K562 (cell line): Measurements from ENCODE around the gene GPR78. TPM values are rescaled to one million over a fixed set of nuclear protein-coding genes. Genes with fewer than 3 reads are reported as not detected.

Experiments used
- ATF1 ChIP-seq, 2 experiments: fragments of 450-650 bp in 1 of 2; IDR thresholded peaks; 2 replicates each; pipeline ENCODE4 v1.6.1; 2016; ENCODE audit warnings: missing compliant biosample characterization in 1 of 2, missing genetic modification characterization in 1 of 2
- CBX2 ChIP-seq: fragments of 200-600 bp; sonication (generic); IDR thresholded peaks from one replicate; pipeline ENCODE4 v1.6.1; 2012; ENCODE audit warnings: mild to moderate bottlenecking, low read length, inconsistent platforms; ENCODE audit not compliant: insufficient read depth, poor library complexity, severe bottlenecking
- CC2D1A ChIP-seq: fragments of 450-650 bp; IDR thresholded peaks from 2 replicates; pipeline ENCODE4 v1.6.1; 2017; ENCODE audit warnings: mild to moderate bottlenecking
- CEBPB ChIP-seq: fragments of 450-650 bp; IDR thresholded peaks from 2 replicates; pipeline ENCODE4 v1.6.1; 2016; ENCODE audit warnings: missing genetic modification characterization, missing compliant biosample characterization
- HNRNPLL ChIP-seq: fragments of 200-400 bp; formaldehyde crosslinking; IDR thresholded peaks from 2 replicates; pipeline ENCODE4 v1.6.1; 2017; ENCODE audit warnings: low read length, low read depth, mild to moderate bottlenecking; ENCODE audit not compliant: poor library complexity, severe bottlenecking
- MAZ ChIP-seq, 2 experiments: fragments of 450-650 bp in 1 of 2; sonication (generic) in 1 of 2; formaldehyde crosslinking; IDR thresholded peaks in 1 of 2; conservative IDR thresholded peaks in 1 of 2; 2 replicates each; pipeline versions ENCODE4 v1.4.0 to v1.5.0; 2020; ENCODE audit warnings: mild to moderate bottlenecking in 1 of 2, missing genetic modification reagents in 1 of 2
- MYBL2 ChIP-seq, 2 experiments: fragments of 450-650 bp in 1 of 2; sonication (generic) in 1 of 2; formaldehyde crosslinking in 1 of 2; IDR thresholded peaks; 2 replicates each; pipeline versions ENCODE4 v1.6.1 to v1.8.1; 2017 to 2022; ENCODE audit warnings: borderline replicate concordance in 1 of 2, inconsistent platforms in 1 of 2, low read depth in 1 of 2, mild to moderate bottlenecking in 1 of 2, missing genetic modification reagents in 1 of 2, moderate library complexity in 1 of 2
- NFE2 ChIP-seq: IDR thresholded peaks from 2 replicates; pipeline ENCODE4 v1.6.1; 2014; ENCODE audit warnings: antibody characterized with exemption, low read depth
- NFE2L1 ChIP-seq: fragments of 450-650 bp; IDR thresholded peaks from 2 replicates; pipeline ENCODE4 v1.6.1; 2016; ENCODE audit warnings: missing genetic modification characterization, low read depth, mild to moderate bottlenecking, missing compliant biosample characterization, moderate library complexity, borderline replicate concordance
- NFIC ChIP-seq: fragments of 450-650 bp; IDR thresholded peaks from 2 replicates; pipeline ENCODE4 v1.6.1; 2017; ENCODE audit warnings: mild to moderate bottlenecking, inconsistent platforms
- NONO ChIP-seq, 2 experiments: fragments of 200-400 bp in 1 of 2; fragments of 450-650 bp in 1 of 2; formaldehyde crosslinking in 1 of 2; IDR thresholded peaks; 2 replicates each; pipeline ENCODE4 v1.6.1; 2017; ENCODE audit warnings: low read depth in 2 of 2, mild to moderate bottlenecking in 2 of 2, moderate library complexity in 2 of 2, low read length in 1 of 2
- PHB ChIP-seq: fragments of 250-450 bp; sonication (Bioruptor Pico); IDR thresholded peaks from 2 replicates; pipeline ENCODE4 v1.5.0; 2021
- RB1 ChIP-seq: fragments of 450-650 bp; IDR thresholded peaks from 2 replicates; pipeline ENCODE4 v1.6.1; 2017; ENCODE audit warnings: low read depth, mild to moderate bottlenecking
- SMAD4 ChIP-seq: fragments of 250-450 bp; sonication (Bioruptor Pico); conservative IDR thresholded peaks from 2 replicates; pipeline ENCODE4 v1.8.0; 2021; ENCODE audit warnings: inconsistent platforms, mild to moderate bottlenecking, moderate library complexity
- TBL1XR1 ChIP-seq, 2 experiments: IDR thresholded peaks; 2 replicates each; pipeline ENCODE4 v1.6.1; 2012; ENCODE audit warnings: improper control_type of control experiment in 2 of 2, low read length in 2 of 2, mild to moderate bottlenecking in 1 of 2
- TCF3 ChIP-seq: sonication (generic); formaldehyde crosslinking; IDR thresholded peaks from 2 replicates; pipeline ENCODE4 v1.4.0; 2020; ENCODE audit warnings: mild to moderate bottlenecking, missing genetic modification reagents
- polyA plus RNA-seq, 8 experiments: library from polyadenylated mRNA; depleted of rRNA in 4 of 8; stranded (reverse) in 5 of 8; unstranded in 3 of 8; fragments of >200 nt; fragmentation: Nextera tagmentation in 2 of 8; fragmentation: Illumina TruSeq in 1 of 8; extraction: Ambion mirVana in 2 of 8; extraction: Trizol in 1 of 8; gene quantifications; 2 replicates each; pipeline versions ENCODE4 v1.2.1 to v1.2.3, GENCODE V29; 2011 to 2014; ENCODE audit warnings: inconsistent platforms in 1 of 8, missing spikeins in 1 of 8
- total RNA-seq, 7 experiments: library from RNA; depleted of rRNA in 6 of 7; stranded (reverse); fragments of >200 nt in 6 of 7; fragmentation: Illumina TruSeq in 2 of 7; extraction: Trizol in 2 of 7; gene quantifications; 2 replicates each; pipeline versions ENCODE4 v1.2.1 to v1.2.3, GENCODE V29; 2011 to 2021; ENCODE audit warnings: low replicate concordance in 1 of 7
- TF ChIP-seq, protein P1 (sequence below): sonication (generic); formaldehyde crosslinking; IDR thresholded peaks from 2 replicates; pipeline ENCODE4 v1.8.0; 2022; ENCODE audit warnings: mild to moderate bottlenecking, missing genetic modification reagents, borderline replicate concordance
- TF ChIP-seq, protein P2 (sequence below), 2 experiments: fragments of 450-650 bp in 1 of 2; IDR thresholded peaks; 2 replicates each; pipeline ENCODE4 v1.6.1; 2011 to 2017; ENCODE audit warnings: low read depth in 2 of 2, antibody characterized with exemption in 1 of 2, borderline replicate concordance in 1 of 2, low read length in 1 of 2, mild to moderate bottlenecking in 1 of 2, mixed read lengths in 1 of 2; ENCODE audit not compliant: control insufficient read depth in 1 of 2
- TF ChIP-seq, protein P3 (sequence below): fragments of 450-650 bp; formaldehyde crosslinking; IDR thresholded peaks from 2 replicates; pipeline ENCODE4 v1.4.0; 2020; ENCODE audit warnings: mild to moderate bottlenecking, mixed read lengths

GPR78 gene
- total and polyA plus RNA-seq, 9 of the 15 experiments (the other 6 are each of a cell fraction or from before 2014, with no cell fraction given) = 0.04 to 0.13 (median 0.07) TPM; not detected in 4

DNA sequence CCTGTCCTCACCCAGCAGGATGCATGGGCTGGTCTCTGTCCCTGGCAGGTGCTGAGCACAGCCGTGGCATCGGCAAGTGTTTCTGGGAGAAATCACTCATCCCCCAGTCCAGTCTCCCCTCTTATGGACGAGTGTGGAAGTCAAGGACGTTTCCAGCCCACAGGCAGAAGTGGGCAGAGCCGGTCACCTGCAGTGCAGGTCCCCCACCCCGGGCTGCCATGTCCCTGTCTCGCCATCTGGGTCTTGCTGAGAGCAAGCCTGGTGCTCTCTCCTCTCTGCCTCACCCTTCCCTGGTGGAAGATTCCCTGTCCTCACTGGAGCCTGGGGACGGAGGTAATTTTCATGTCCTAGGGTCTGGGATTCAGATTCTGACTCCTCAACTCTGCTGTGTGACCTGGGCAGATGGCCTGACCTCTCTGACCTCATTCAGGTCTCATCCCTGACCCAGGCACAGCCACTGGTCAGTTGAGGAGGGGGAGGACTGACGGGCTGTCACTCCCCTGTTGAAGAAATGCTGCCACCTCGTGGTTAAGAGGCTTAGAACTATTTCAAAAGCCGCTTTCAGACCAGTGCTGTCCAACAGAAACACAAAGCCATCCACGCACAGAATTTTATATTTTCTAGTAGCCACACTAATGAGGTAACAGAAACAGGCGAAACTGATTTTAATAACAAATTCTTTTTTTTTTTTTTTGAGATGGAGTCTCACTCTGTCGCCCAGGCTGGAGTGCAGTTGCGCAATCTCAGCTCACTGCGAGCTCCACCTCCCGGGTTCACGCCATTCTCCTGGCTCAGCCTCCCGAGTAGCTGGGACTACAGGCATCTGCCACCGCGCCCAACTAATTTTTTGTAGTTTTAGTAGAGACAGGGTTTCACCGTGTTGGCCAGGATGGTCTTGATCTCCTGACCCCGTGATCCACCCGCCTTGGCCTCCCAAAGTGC is 14.2 kb downstream of the GPR78 start (continued):
- peak; percentile 81 for TF ChIP-seq CC2D1A
- TF ChIP-seq, protein P1, sequence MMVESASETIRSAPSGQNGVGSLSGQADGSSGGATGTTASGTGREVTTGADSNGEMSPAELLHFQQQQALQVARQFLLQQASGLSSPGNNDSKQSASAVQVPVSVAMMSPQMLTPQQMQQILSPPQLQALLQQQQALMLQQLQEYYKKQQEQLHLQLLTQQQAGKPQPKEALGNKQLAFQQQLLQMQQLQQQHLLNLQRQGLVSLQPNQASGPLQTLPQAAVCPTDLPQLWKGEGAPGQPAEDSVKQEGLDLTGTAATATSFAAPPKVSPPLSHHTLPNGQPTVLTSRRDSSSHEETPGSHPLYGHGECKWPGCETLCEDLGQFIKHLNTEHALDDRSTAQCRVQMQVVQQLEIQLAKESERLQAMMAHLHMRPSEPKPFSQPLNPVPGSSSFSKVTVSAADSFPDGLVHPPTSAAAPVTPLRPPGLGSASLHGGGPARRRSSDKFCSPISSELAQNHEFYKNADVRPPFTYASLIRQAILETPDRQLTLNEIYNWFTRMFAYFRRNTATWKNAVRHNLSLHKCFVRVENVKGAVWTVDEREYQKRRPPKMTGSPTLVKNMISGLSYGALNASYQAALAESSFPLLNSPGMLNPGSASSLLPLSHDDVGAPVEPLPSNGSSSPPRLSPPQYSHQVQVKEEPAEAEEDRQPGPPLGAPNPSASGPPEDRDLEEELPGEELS = no peak
- TF ChIP-seq NFE2L1 (tag) = no peak
- TF ChIP-seq MYBL2 (IDR thresholded peaks at IDR 0.05; ENCODE audit: low read depth) = no peak
- no peak for TF ChIP-seq MYBL2 (CRISPR knock-in tag; IDR thresholded peaks at IDR 0.05; ENCODE audit: borderline replicate concordance)
- no peak for TF ChIP-seq HNRNPLL
- no peak for TF ChIP-seq TCF3
- peak; percentile 69; the same call in 1 of the 2 replicates for TF ChIP-seq RB1
- no peak for TF ChIP-seq TBL1XR1 (IDR thresholded peaks at IDR 0.05; ENCODE audit: low read length in 2 of 2)
- peak; percentile 37 to 68; a peak in 2 of 4 replicates for TF ChIP-seq MAZ (CRISPR knock-in tag; conservative IDR thresholded peaks at IDR 0.05 in 1 of 2, IDR thresholded peaks at IDR 0.05 in 1 of 2)
- TF ChIP-seq, protein P2, sequence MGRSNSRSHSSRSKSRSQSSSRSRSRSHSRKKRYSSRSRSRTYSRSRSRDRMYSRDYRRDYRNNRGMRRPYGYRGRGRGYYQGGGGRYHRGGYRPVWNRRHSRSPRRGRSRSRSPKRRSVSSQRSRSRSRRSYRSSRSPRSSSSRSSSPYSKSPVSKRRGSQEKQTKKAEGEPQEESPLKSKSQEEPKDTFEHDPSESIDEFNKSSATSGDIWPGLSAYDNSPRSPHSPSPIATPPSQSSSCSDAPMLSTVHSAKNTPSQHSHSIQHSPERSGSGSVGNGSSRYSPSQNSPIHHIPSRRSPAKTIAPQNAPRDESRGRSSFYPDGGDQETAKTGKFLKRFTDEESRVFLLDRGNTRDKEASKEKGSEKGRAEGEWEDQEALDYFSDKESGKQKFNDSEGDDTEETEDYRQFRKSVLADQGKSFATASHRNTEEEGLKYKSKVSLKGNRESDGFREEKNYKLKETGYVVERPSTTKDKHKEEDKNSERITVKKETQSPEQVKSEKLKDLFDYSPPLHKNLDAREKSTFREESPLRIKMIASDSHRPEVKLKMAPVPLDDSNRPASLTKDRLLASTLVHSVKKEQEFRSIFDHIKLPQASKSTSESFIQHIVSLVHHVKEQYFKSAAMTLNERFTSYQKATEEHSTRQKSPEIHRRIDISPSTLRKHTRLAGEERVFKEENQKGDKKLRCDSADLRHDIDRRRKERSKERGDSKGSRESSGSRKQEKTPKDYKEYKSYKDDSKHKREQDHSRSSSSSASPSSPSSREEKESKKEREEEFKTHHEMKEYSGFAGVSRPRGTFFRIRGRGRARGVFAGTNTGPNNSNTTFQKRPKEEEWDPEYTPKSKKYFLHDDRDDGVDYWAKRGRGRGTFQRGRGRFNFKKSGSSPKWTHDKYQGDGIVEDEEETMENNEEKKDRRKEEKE (IDR thresholded peaks at IDR 0.05; ENCODE audit: borderline replicate concordance in 1 of 2, control insufficient read depth in 1 of 2, low read depth in 2 of 2, low read length in 1 of 2) = no peak
- TF ChIP-seq ATF1 (CRISPR knock-in tag; IDR thresholded peaks at IDR 0.05) = no peak
- peak; percentile 34; the same call in 1 of the 2 replicates for TF ChIP-seq ATF1 (tag; IDR thresholded peaks at IDR 0.05)
- no peak for TF ChIP-seq NFIC
- no peak for TF ChIP-seq NFE2
- no peak for TF ChIP-seq PHB (CRISPR knock-in tag)
- peak; percentile 43 for TF ChIP-seq SMAD4 (CRISPR knock-in tag)
- peak; percentile 99 for TF ChIP-seq CEBPB (tag)
- TF ChIP-seq CBX2 = no peak
- TF ChIP-seq NONO (IDR thresholded peaks at IDR 0.05; ENCODE audit: low read depth in 2 of 2, low read length in 1 of 2) = no peak
- TF ChIP-seq, protein P3, sequence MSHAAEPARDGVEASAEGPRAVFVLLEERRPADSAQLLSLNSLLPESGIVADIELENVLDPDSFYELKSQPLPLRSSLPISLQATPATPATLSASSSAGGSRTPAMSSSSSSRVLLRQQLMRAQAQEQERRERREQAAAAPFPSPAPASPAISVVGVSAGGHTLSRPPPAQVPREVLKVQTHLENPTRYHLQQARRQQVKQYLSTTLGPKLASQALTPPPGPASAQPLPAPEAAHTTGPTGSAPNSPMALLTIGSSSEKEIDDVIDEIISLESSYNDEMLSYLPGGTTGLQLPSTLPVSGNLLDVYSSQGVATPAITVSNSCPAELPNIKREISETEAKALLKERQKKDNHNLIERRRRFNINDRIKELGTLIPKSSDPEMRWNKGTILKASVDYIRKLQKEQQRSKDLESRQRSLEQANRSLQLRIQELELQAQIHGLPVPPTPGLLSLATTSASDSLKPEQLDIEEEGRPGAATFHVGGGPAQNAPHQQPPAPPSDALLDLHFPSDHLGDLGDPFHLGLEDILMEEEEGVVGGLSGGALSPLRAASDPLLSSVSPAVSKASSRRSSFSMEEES = no peak
